SK-N-SH treated with all-trans-retinoic acid at 6 μM for 48 hours (cell line): Measurements from ENCODE around the gene UNC5CL.

ENCODE experiments used
- ATAC-seq: fragments of 200-7000 bp; cut with Tn5 transposase; 3 replicates; pipeline ENCODE4 v1.9.1; 2020; ENCODE audit warnings: mild to moderate bottlenecking, moderate library complexity
- ARNTL ChIP-seq: fragments of 450-650 bp; formaldehyde crosslinking; IDR thresholded peaks from 2 replicates; pipeline ENCODE4 v1.5.0; 2020; ENCODE audit warnings: low read depth, mild to moderate bottlenecking, moderate library complexity, borderline replicate concordance
- BACH2 ChIP-seq: fragments of 250-450 bp; sonication (Bioruptor Pico); IDR thresholded peaks from 2 replicates; pipeline ENCODE4 v1.9.0; 2021; ENCODE audit warnings: mild to moderate bottlenecking, borderline replicate concordance
- CREB5 ChIP-seq: fragments of 250-450 bp; sonication (Bioruptor Pico); IDR thresholded peaks from 2 replicates; pipeline ENCODE4 v1.5.1; 2020; ENCODE audit warnings: low read depth, mild to moderate bottlenecking, moderate library complexity
- CSDC2 ChIP-seq: fragments of 250-450 bp; sonication (Bioruptor Pico); IDR thresholded peaks from 2 replicates; pipeline ENCODE4 v1.5.0; 2020; ENCODE audit warnings: mild to moderate bottlenecking, moderate library complexity
- CSRNP3 ChIP-seq: fragments of 250-450 bp; sonication (Bioruptor Pico); IDR thresholded peaks from 2 replicates; pipeline ENCODE4 v1.5.1; 2021; ENCODE audit warnings: mild to moderate bottlenecking, moderate library complexity
- GLIS3 ChIP-seq: fragments of 250-450 bp; sonication (Bioruptor Pico); IDR thresholded peaks from 2 replicates; pipeline ENCODE4 v1.5.0; 2020; ENCODE audit warnings: mild to moderate bottlenecking, moderate library complexity
- ISL1 ChIP-seq: fragments of 250-450 bp; sonication (Bioruptor Pico); IDR thresholded peaks from 2 replicates; pipeline ENCODE4 v2.1.2; 2022; ENCODE audit warnings: mild to moderate bottlenecking, moderate library complexity
- PATZ1 ChIP-seq: fragments of 250-450 bp; sonication (Bioruptor Pico); IDR thresholded peaks from 2 replicates; pipeline ENCODE4 v1.8.0; 2020; ENCODE audit warnings: mild to moderate bottlenecking, moderate library complexity, borderline replicate concordance
- RARB ChIP-seq: fragments of 250-450 bp; sonication (Bioruptor Pico); IDR thresholded peaks from 2 replicates; pipeline ENCODE4 v1.8.0; 2021; ENCODE audit warnings: mild to moderate bottlenecking, moderate library complexity
- SNAI2 ChIP-seq: fragments of 250-450 bp; sonication (Bioruptor Pico); IDR thresholded peaks from 2 replicates; pipeline ENCODE4 v1.5.0; 2020; ENCODE audit warnings: mild to moderate bottlenecking, moderate library complexity
- TCF4 ChIP-seq: fragments of 250-450 bp; sonication (Bioruptor Pico); IDR thresholded peaks from 2 replicates; pipeline ENCODE4 v1.8.0; 2021; ENCODE audit warnings: mild to moderate bottlenecking, moderate library complexity, borderline replicate concordance
- TOX ChIP-seq: fragments of 250-450 bp; sonication (Bioruptor Pico); IDR thresholded peaks from 2 replicates; pipeline ENCODE4 v1.8.0; 2021; ENCODE audit warnings: mild to moderate bottlenecking, moderate library complexity, borderline replicate concordance
- TSHZ2 ChIP-seq: fragments of 250-450 bp; sonication (Bioruptor Pico); IDR thresholded peaks from 2 replicates; pipeline ENCODE4 v1.5.0; 2020; ENCODE audit warnings: mild to moderate bottlenecking, moderate library complexity
- ZC3H10 ChIP-seq: fragments of 250-450 bp; sonication (Bioruptor Pico); IDR thresholded peaks from 2 replicates; pipeline ENCODE4 v1.5.1; 2021; ENCODE audit warnings: mild to moderate bottlenecking, moderate library complexity
- ZFP3 ChIP-seq: fragments of 250-450 bp; sonication (Bioruptor Pico); IDR thresholded peaks from 2 replicates; pipeline ENCODE4 v1.5.0; 2020; ENCODE audit warnings: mild to moderate bottlenecking, moderate library complexity
- ZFP30 ChIP-seq: fragments of 450-650 bp; formaldehyde crosslinking; IDR thresholded peaks from 2 replicates; pipeline ENCODE4 v1.5.0; 2022; ENCODE audit warnings: mild to moderate bottlenecking, moderate library complexity
- ZNF565 ChIP-seq: fragments of 450-650 bp; formaldehyde crosslinking; conservative IDR thresholded peaks from 2 replicates; pipeline ENCODE4 v1.5.0; 2020; ENCODE audit warnings: low read depth, mild to moderate bottlenecking, moderate library complexity
- ZNF70 ChIP-seq: fragments of 450-650 bp; formaldehyde crosslinking; IDR thresholded peaks from 2 replicates; pipeline ENCODE4 v1.5.0; 2020; ENCODE audit warnings: mild to moderate bottlenecking, moderate library complexity
- ZNF8 ChIP-seq: fragments of 450-650 bp; formaldehyde crosslinking; IDR thresholded peaks from 2 replicates; pipeline ENCODE4 v1.5.0; 2020; ENCODE audit warnings: mild to moderate bottlenecking, moderate library complexity

The UNC5CL gene

GRCh38 chr6:41038205-41038604 is 816 bp downstream of the UNC5CL start (continued):
- TF ChIP-seq PATZ1 (no peak), ARNTL (CRISPR knock-in tag) (no peak), CREB5 (CRISPR knock-in tag) (no peak), BACH2 (CRISPR knock-in tag) (no peak)
- TF ChIP-seq, all 23 proteins: peak for 0

GRCh38 chr6:41037107-41037900 is 1.7 kb downstream of the UNC5CL start:
- no peak for TF ChIP-seq TSHZ2 (CRISPR knock-in tag)
- no peak for TF ChIP-seq TOX (CRISPR knock-in tag)
- no peak for TF ChIP-seq ZNF565
- TF ChIP-seq TCF4 (CRISPR knock-in tag) = no peak
- no peak for TF ChIP-seq RARB
- TF ChIP-seq ISL1 (CRISPR knock-in tag) = no peak
- TF ChIP-seq GLIS3 = no peak
- no peak for TF ChIP-seq ZFP3 (CRISPR knock-in tag)
- TF ChIP-seq ARNTL (CRISPR knock-in tag) = no peak
- no peak for TF ChIP-seq CREB5 (CRISPR knock-in tag)
- no peak for TF ChIP-seq BACH2 (CRISPR knock-in tag)
- no peak for TF ChIP-seq CSRNP3
- no peak for TF ChIP-seq CSDC2 (CRISPR knock-in tag)
- no peak for TF ChIP-seq ZFP30
- TF ChIP-seq ZNF8 (CRISPR knock-in tag) = no peak
- TF ChIP-seq, all 23 proteins: peak for 0
- ATAC-seq = no peak

GRCh38 chr6:41036601-41037000 is 2.4 kb downstream of the UNC5CL start:
- ATAC-seq = no peak
- TF ChIP-seq ZNF8 (CRISPR knock-in tag) = no peak
- no peak for TF ChIP-seq CSRNP3
- TF ChIP-seq ZFP30 = no peak
- TF ChIP-seq CSDC2 (CRISPR knock-in tag) = no peak
- no peak for TF ChIP-seq ZC3H10 (CRISPR knock-in tag)
- no peak for TF ChIP-seq ZFP3 (CRISPR knock-in tag)
- TF ChIP-seq ZNF70 (CRISPR knock-in tag) = no peak
- TF ChIP-seq ARNTL (CRISPR knock-in tag) = no peak
- no peak for TF ChIP-seq BACH2 (CRISPR knock-in tag)
- TF ChIP-seq TCF4 (CRISPR knock-in tag) = no peak
- TF ChIP-seq RARB = no peak
- TF ChIP-seq CREB5 (CRISPR knock-in tag) = no peak
- no peak for TF ChIP-seq PATZ1
- TF ChIP-seq SNAI2 = no peak
